ENCODE data around the gene C7orf25.

DNA sequence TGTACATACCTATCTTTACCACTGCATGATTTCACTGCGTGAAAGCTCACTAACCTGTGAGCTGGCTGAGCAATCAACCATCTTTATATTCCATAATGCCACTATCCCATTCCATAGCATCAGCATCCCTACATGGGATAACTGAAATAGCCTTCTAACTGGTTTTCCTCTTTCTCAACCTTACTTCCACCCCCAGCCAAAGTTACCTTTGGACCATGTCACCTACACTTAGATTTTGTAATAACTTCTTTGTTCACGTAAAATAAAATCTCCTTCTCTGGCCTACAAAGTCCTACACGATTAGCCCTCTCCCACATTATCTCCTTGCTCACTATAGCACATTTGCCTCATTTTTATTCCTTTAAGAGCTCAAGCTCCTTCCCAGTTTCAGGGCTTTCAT lies 17.6 kb upstream of the C7orf25 start:
- no peak for TF ChIP-seq POLR2A (IDR thresholded peaks at IDR 0.05; ENCODE audit: extremely low read depth, insufficient read length)
- TF ChIP-seq, protein P1, sequence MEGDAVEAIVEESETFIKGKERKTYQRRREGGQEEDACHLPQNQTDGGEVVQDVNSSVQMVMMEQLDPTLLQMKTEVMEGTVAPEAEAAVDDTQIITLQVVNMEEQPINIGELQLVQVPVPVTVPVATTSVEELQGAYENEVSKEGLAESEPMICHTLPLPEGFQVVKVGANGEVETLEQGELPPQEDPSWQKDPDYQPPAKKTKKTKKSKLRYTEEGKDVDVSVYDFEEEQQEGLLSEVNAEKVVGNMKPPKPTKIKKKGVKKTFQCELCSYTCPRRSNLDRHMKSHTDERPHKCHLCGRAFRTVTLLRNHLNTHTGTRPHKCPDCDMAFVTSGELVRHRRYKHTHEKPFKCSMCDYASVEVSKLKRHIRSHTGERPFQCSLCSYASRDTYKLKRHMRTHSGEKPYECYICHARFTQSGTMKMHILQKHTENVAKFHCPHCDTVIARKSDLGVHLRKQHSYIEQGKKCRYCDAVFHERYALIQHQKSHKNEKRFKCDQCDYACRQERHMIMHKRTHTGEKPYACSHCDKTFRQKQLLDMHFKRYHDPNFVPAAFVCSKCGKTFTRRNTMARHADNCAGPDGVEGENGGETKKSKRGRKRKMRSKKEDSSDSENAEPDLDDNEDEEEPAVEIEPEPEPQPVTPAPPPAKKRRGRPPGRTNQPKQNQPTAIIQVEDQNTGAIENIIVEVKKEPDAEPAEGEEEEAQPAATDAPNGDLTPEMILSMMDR (IDR thresholded peaks at IDR 0.05; ENCODE audit: low read depth, low read length), result no peak
